Stimulated activated CD8-positive, alpha-beta memory T cell treated with anti-CD3 and anti-CD28 coated beads, Interleukin-12 subunit alpha, Interleukin-12 subunit beta, amount 100 ng/mL, for 4 hours (primary cell): ENCODE data around the gene SH3RF2.
"Not testable (repeated sequence)": the region's sequence is repeated elsewhere in the genome, so short reads cannot be mapped to it uniquely, and the experiment has no call there.

Experiments
- DNase-seq: peaks from one replicate; pipeline ENCODE4 v3.0.0-alpha.2; 2020; ENCODE audit warnings: low read depth

SH3RF2 gene

DNA sequence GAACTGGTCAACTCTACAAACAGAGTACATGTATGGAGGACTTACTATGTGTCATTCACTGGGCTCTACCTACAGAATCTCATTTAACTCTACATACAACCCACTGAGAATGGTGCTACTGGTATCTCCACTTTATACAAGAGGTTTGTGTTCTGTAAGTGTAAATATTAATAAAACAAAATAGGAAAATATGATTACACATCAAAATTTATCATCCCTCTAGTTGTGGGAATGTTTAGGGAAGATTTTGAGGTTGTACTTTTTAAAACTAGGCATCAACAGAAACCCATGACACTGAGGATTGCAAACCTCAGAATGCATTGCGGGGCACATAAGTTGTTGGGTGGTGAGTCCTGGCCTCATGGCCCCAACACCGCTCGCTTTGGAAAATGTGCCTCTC lies 11.7 kb downstream of the SH3RF2 start:
- DNase-seq: no peak

DNA sequence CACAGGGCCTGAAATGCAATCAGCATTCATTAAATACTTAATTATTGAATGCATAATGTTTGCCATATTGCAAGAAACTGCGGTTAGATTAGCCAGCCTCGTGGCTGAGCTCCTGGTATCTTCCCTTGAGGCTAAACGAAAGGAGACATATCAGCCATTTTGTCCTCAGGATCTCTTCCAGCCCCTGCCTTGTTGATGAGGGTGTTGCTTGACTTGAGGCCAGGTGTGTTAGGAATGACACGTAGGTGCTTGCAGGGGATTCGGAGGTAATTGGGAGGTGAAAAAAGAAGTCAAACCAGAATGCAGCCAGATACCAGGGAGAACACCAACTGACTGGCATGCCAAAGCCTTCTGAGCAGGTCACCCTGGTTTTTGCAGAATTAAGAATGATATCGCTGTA lies 12.5 kb downstream of the SH3RF2 start:
- no peak for DNase-seq

DNA sequence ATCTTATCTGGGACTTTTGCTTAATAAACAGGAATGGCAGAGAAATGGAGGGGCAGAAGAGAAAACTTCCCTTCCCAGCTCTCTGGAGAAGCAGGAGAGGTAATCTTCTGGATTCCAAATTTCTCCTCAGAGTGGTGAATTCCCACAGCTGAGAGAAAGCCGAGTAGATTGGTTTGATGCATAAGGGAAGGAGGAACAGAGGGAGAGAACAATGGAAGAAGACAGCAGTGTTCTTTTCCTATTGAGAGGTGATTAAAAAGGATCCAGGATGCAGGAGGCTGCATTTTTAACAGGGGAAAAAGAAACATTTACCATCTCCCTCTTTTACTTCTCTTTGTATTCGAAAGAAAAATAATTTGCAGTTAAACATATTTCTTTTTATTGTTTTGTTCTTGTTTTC lies 13.1 kb downstream of the SH3RF2 start:
- no peak for DNase-seq

DNA sequence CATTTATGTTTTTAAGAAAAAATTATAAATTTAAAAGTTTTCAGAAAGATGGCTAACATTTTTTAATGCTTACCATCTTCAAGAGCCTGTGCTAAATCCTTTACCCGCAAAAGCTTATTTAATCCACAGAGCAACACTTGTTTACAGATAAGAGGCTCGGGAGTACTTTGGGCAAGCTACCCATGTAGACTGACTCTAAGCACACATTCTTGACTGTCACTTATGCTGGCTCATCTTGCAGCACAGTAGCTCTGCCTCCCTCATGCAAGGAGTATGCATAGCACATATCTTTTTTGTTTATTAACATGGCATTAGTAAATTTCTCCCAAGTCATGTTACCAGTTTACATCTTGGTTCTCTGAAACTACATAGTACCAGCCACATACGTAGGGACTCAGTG lies 14.7 kb downstream of the SH3RF2 start:
- DNase-seq: no peak

DNA sequence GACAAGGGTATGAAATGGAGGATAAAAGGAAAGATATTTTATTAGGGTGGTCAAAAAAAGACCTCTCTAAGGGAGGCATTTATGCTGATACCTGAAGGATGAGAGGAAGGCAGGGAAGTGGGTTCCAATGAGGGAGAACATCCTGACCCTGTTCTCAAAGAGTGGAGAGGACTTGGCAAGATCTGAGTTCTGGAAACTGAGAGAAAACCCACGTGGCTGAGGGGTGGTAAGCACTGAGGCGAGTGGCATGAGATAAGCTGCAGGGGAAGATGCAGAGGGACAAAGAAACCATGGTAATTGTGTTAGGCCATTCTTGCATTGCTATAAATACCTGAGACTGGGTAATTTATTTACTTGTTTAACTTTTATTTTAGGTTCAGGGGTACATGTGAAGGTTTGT lies 16.8 kb downstream of the SH3RF2 start:
- DNase-seq: no peak

DNA sequence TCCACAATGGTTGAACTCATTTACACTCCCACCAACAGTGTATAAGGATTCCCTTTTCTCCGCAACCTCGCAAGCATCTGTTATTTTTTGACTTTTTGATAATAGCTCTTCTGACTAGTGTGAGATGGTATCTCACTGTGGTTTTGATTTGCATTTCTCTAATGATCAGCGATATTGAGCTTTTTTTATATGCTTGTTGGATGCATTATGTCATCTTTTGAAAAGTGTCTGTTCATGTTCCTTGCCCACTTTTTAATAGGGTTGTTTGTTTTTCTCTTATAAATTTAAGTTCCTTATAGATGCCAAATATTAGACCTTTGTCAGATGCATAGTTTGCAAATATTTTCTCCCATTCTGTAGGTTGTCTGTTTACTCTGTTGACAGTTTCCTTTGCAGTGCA lies 17.8 kb downstream of the SH3RF2 start:
- DNase-seq: not testable (repeated sequence)

DNA sequence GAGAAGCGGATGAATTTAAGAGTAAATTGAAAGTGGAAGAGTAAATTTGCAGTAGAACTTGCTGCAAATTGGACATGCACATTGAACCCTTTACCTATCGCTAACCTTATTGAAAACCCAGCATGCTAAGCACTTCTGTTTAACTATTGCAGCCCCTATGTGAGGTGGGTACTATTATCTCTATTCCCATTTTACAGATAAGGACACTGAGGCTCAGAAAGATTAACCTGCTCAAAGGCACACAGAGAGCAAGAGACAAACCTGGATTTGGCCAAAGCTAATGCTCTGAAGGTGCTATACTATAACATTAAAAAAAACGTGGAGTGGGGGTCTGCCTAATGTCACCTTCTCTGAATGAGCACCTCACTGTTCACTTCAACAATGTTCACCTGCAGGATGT lies 21.0 kb downstream of the SH3RF2 start:
- no peak for DNase-seq

DNA sequence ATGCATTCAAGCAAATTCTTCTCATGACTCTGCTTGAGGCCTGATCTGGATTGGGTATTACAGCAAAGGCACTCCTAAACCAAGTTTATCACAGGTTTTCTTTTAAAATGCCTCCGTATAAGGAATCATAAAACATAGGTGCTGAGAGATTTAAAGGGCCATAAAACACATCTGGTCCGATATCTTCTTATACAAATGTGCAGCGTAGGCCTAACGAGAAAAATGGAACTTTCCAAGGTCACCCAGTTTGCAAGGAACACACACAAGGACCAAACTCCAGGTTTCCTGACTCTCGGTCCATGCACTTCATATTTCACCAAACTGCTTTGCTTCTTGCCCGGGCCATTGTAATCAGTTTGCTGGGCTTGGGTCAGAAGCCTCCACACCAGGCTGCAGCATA lies 22.1 kb downstream of the SH3RF2 start:
- no peak for DNase-seq

DNA sequence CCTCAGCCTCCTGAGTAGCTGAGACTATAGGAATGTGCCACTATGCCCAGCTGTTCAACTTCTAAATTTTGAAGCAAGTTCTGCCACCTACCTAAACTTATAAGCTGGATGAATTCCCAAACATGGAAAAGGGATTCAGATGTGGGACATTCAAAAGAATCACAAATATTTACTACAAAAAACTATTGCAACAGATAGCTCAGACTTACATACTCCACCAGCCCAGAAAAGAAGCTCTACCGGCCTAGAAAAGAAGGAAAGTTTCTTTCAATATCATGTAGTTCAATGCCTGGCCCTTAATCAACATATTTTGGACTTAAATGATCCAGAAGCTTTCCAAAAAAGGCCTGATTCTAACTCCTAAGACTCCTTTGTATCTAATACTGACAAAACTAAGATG lies 23.8 kb downstream of the SH3RF2 start:
- no peak for DNase-seq

DNA sequence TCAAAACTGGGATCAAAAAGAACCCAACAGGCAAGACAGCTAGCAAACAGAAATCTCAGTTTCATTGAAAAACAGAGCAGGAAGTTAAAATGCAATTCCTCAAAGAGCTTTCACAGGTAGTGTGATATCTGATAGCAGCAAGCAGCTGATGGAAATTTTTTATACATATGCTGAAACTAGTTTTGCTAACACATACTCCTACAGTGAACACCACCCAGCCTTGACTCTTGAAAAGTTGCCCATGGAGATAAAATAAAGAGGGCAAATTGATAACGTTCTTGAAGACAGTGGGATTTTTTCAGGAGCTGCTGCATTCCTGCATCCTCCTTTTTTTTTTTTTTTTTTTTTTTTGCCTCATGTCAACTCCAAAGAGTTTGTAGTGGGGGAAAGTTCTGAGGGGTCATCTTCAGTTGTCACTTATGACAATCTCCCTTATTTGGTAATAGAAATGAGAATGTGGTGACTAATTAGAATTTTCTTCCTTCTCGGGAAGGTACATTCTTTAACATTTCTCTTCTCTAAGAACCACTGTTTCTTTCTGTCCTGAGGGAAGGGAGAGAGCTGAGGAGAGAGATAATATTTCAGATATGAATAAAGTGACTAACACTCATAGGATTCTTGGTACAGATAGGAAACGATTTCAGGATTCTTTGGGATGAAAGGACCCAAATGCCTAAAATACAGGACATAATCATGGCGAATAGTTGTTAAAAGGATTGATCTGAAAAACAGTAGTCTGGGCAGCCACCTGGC lies 24.6 kb downstream of the SH3RF2 start:
- no peak for DNase-seq

DNA sequence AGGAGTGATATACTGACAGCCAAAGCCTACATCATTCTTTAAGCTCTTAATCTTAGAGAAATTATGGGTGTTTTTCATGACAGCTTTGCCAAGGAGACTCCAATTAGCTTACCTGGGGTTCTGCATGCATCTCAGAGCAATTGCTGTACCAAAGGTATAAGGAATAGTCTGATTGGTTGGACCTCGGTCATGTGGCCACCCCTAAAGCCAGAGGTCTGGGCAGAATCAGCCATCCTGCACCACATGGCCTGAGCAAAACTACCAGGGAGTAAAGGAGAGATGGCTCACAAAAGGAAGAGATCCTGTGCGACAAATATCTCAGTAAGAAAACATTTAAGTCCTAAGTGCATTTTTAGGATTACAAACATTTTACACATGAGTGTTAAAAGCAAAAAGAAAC lies 25.6 kb downstream of the SH3RF2 start:
- DNase-seq: no peak

DNA sequence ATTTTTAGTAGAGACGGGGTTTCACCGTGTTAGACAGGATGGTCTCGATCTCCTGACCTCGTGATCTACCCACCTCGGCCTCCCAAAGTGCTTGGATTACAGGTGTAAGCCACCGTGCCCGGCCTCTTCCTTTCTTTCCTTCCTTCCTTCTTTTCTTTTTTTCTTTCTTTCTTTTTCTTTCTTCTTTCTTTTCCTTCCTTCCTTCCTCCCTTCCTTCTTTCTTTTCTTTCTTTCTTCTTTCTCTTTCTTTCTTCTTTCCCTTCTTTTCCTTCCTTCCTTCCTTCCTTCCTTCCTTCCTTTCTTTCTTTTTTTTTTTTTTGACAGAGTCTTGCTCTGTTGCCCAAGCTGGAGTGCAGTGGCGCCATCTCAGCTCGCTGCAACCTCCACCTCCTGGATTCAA lies 27.6 kb downstream of the SH3RF2 start:
- DNase-seq: not testable (repeated sequence)

DNA sequence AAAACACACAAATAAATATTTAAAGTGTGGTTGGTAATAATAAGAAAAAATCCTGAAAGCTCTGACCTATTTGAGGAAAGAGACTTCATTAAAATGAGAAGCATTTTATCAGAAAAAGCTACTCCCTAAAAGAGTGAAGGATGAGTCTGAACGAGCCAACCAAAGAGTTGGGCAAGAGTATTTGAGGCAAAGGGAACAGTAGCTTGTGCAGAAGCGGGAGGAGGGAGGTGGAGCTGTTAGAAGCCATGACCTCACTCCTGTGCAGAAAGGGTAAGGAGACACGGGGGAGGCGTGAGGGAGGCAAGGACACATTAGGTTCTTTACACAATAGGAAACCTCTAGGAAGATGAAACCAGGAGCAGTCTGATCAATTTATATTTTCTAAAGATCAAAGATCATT lies 29.4 kb downstream of the SH3RF2 start:
- DNase-seq: no peak

DNA sequence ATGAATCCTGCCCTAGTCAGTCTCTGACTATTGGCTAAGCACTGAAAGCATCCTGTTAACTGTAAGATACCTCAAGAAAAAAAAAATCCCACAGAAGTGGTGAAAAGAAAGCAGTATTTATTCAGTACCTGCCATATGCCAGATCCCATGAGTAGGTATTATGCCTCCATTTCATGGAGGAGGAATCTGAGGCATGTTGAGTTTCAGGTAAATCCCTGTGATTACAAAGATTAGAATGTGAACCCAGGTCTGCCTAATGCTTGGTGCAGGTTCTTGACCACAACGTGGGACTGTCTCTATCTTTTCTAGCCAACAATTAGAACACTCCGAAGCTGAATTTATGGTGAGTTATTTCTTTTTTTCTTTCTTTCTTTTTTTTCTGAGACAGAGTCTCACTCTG lies 30.9 kb downstream of the SH3RF2 start:
- no peak for DNase-seq

DNA sequence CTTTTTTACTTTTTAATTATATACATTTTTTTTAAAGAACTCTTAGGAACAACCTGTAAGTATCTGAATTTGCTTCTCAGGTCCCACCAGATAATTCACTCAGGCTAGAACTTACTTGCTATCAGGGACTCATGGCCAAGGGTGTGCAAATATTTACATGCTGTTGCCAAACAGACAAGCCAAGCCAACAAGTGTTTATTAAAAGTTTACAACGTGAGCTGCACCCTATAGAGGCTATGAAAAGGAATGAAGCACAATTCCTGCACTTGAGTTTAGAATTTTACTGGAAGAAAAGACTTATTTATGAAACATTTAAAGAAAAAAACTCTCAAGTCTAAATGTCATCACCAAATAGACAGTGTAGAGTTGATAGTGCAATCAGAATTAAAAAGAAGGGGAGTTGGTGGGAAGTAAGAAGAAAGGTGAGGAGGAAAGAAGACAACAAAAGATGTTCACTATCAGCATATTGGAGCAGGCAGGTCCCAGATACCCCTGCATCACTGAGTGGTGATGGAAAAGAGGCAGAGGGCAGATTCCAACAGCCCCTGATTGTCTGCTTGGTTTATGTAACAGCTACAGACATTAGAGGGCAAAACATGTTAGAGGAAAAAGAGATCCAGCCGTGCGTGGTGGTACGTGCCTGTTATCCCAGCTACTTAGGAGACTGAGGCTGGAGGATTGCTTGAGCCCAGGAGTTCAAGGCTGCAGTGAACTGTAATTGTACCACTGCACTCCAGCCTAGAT lies 32.8 kb downstream of the SH3RF2 start:
- no peak for DNase-seq

DNA sequence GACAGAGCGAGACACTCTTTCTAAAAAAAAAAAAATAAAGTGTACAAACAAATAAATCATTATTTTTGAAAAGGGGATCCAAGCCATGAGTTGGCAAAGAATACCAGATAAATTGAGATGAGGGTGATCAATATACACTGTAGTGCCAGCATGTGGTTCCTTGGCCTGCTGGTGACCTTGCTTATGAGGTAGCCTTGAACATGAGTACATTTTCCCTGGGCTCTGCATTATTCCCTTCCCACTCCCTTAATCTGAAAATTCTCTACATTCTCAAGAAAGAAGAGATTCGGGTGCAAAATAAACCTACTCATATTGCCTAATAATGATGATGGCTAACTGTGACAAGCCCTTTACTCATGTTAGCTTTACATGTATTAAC lies 33.3 kb downstream of the SH3RF2 start:
- no peak for DNase-seq

DNA sequence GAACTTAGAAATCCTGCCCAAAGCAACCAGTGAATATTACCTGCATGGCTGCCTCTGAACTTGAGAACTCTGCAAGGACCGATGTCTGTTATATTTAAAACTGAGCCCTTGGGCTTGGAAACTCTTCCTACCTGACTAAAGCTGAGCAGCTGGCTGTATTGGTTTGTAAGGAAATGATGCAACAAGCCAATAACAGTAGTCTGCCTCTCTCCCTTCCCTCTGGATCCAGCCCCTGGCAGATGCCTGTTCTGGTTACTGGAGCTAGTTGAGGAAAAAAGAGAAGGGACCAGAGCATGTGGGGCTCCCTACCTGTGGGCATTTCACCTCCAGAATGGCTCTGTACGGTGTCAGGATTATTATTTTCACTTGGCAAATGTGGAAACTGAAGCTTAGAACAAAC lies 34.7 kb downstream of the SH3RF2 start:
- DNase-seq: no peak

DNA sequence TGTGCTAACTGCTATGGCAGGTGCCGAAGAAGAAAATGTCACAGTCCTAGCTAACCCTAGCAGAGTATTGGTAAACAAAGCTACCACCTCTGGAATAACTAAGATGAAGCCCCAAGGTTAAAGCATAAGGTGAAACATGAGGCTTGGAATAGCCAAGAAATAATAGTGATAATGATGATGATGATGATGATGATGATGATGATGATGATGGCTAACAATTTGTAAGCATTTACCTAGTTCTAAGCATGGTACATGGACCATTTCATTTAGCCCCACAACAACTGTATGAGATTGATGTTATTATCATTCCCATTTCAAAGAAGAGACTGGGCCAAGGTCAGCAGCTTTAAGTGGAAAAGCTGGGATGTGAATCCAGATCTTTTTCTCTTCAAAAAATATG lies 35.3 kb downstream of the SH3RF2 start:
- no peak for DNase-seq

DNA sequence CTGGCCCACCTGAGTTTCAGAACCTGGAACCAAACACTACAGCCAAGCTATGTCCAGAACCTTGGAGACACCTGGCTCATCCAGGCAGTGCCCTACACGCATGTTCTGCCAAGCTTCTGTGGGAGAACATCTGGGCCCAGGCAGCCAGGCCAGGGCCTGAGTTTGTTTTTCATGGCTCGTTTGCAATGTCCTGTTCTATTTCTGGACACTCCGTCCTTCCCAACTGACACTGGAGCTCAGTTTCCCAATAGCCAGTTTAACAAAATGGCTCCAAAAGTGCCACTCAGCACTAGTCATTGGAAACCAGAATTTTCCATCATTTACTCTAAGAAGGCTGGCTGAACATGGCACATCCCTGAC lies 38.6 kb downstream of the SH3RF2 start:
- DNase-seq: no peak

DNA sequence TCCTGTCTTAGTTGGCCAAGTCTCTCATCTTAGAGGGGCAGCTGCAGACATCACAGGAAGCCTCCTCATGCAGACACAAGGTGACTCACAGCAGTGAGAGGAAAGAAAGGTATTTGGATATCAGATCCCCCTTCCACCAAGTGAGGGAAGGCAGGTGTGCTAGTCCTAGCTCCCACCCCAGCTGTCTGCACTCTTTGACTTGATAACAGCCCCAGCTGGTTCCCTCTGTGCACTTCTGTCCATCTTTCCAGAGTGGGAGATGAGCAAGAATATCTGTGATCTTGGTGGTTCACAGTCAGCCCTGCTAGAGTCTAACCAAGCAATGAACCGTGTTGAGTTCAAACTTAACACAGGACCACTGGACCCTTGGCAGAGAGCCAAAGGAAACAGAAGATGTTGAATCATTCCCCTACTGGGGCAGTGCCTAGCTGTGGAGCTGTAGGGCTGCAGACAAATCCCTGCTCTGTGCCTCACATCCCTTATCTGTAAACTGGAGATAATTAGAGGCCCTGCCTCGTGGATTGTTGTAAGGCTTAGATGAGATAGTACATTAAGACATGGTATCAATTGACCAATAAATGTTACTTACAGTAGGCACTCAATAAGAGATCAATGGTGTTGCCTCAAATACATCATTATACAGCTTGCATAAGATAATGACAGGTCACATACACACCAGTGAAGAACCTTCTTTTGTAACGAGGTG lies 39.1 kb downstream of the SH3RF2 start:
- DNase-seq: no peak

DNA sequence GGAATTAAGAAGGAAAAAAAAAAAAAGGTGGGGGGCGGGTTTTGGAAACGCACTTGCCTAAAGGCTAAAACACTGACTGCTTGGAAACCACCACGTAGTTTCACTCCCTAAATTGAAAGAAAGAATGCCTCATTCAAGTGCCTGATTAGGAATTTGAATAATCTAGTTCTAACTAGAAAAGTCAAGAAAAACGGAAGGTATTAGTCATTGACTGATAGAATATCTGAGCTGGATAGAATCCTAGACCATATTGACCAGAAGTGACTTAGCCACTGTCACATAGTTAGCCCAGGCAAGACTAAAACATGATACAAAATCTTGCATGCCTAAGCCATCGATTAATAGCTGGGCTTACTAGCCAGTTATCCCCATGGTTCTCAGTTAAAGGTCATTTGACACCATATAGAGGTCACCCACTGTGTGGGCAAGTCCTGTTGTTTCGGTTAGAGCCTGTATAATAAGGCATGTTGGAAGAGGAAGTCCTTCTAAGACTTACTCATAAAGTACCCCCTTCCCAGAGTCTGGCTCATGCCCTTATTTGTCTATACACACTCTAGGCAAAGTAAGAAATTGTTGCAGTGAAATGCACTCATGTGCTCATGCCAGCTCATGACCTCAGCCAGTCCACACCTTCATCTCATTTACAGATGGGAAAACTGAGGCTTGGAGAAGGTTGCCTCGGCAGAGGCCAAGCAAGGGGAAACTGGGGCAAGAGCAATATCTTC lies 40.2 kb downstream of the SH3RF2 start:
- no peak for DNase-seq

DNA sequence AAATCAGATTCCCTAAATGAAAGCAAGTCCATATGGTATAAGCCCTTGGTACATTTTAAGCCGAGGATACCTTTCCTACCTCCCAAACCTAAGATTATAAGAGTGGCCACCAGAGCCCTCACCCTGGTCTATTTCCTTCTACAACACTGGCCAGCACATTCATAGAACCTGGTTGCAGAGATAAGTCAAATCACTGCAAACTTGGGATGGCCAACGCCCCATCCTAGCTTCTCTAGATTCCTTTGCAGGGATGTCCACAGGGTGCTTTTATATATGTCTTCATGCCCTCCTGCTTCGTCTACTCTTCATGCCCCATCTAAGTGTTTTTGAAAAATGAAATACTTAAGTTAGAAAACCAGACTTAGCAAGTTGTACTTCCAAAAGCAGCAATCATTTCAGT lies 41.8 kb downstream of the SH3RF2 start:
- no peak for DNase-seq

DNA sequence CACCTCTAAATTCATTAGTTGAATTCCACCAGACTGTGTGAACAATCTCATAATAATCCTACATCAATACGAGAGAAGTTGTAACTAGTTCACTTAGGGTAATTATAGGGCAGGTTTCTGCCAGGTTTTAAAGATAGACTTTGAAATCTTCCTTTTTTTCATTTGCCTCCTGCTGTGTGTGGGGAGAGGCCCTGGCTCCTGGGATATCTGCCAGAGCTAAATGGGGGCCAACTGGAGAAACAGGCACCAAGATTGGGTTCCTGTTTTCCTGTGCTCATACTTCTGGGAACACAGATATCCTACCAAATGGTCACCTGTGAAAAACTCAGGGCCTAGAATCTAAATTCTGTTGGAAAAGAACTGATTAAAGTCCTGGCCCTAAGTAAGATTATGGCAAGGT lies 42.3 kb downstream of the SH3RF2 start:
- DNase-seq: no peak
